ENCODE data around the gene TANK.

GRCh38 chr2:161164161-161164560, 3.9 kb downstream of the TANK start:
- TF ChIP-seq CTCF (IDR thresholded peaks at IDR 0.05) (no peak), EP300 (IDR thresholded peaks at IDR 0.05) (no peak), POLR2AphosphoS5 (IDR thresholded peaks at IDR 0.05) (no peak), POLR2A (IDR thresholded peaks at IDR 0.05) (no peak)
